Heart left ventricle (tissue), 16 donors: ENCODE measurements around the gene ALOX5AP. TPM values are rescaled to one million over a fixed set of nuclear protein-coding genes. Genes with fewer than 3 reads are reported as not detected.

Experiments
- ATAC-seq, 4 donors: fragments of 200-7000 bp; cut with Tn5 transposase; one replicate each; pipeline ENCODE4 v1.9.1; 2020 to 2022; ENCODE audit warnings: moderate library complexity in 4 of 4, mild to moderate bottlenecking in 3 of 4, moderate number of reproducible peaks in 1 of 4
- DNase-seq, 5 donors: peaks; one replicate each; pipeline ENCODE4 v3.0.0-alpha.2; 2020
- H3K27ac ChIP-seq, 12 donors: fragments of 200-600 bp; sonication (generic) in 4 of 12; one replicate each; pipeline versions ENCODE4 v1.5.0 to v1.8.0; 2016 to 2022; ENCODE audit warnings: mild to moderate bottlenecking in 2 of 12
- H3K27me3 ChIP-seq, 9 donors: fragments of 200-600 bp; sonication (generic) in 2 of 9; one replicate each; pipeline versions ENCODE4 v1.5.1 to v1.8.0; 2016 to 2022; ENCODE audit warnings: mild to moderate bottlenecking in 3 of 9
- H3K36me3 ChIP-seq, 9 donors: fragments of 200-600 bp; sonication (generic) in 2 of 9; one replicate each; pipeline versions ENCODE4 v1.5.0 to v1.8.0; 2018 to 2022; ENCODE audit warnings: mild to moderate bottlenecking in 2 of 9
- H3K4me1 ChIP-seq, 12 donors: fragments of 200-600 bp; sonication (generic) in 4 of 12; one replicate each; pipeline versions ENCODE4 v1.5.0 to v1.8.0; 2016 to 2022; ENCODE audit warnings: mild to moderate bottlenecking in 3 of 12
- H3K4me3 ChIP-seq, 12 donors: fragments of 200-600 bp; sonication (generic) in 4 of 12; one replicate each; pipeline versions ENCODE4 v1.5.0 to v1.8.0; 2017 to 2022; ENCODE audit warnings: mild to moderate bottlenecking in 9 of 12, moderate library complexity in 4 of 12
- H3K9me3 ChIP-seq, 12 donors: fragments of 200-600 bp; sonication (generic) in 4 of 12; one replicate each; pipeline versions ENCODE4 v1.5.0 to v1.8.0; 2016 to 2022; ENCODE audit warnings: mild to moderate bottlenecking in 1 of 12
- POLR2A ChIP-seq, 2 donors: fragments of 450-650 bp; IDR thresholded peaks; one replicate each; pipeline ENCODE4 v1.6.1; 2017; ENCODE audit warnings: antibody characterized with exemption in 2 of 2, mild to moderate bottlenecking in 2 of 2, moderate library complexity in 2 of 2
- WGBS, 4 donors: extraction: QIAGEN DNeasy Blood & Tissue Kit in 2 of 4; methylation state at CpG; one replicate each; pipeline versions ENCODE4 v1.1.5 to v1.1.7; 2013 to 2018; 5-methylcytosine and 5-hydroxymethylcytosine counted together
- intact Hi-C, 10 donors: fragments of 100-400 bp; cut with DNase I; formaldehyde crosslinking; loops; one replicate each; pipeline versions ENCODE4 v1.11.1 to v1.14.2; 2022
- polyA plus RNA-seq, 2 donors: library from polyadenylated mRNA; stranded (reverse); fragments of 200-250 nt; gene quantifications; one replicate each; pipeline ENCODE4 v1.2.3, GENCODE V29; 2013
- total RNA-seq, 9 donors: library from RNA; depleted of rRNA in 2 of 9; stranded (reverse); fragments of >200 nt in 2 of 9; fragmentation: NEBNext Ultra II Directional in 3 of 9; extraction: Animal tissue kit (Norgen Biotek cat#: 25700) in 3 of 9; gene quantifications; one replicate each; pipeline versions ENCODE4 v1.1.0 to v1.2.4, GENCODE V29; 2016 to 2023
- TF ChIP-seq, protein P1 (sequence below), 12 donors: fragments of 200-600 bp; sonication (generic) in 4 of 12; IDR thresholded peaks; one replicate each; pipeline versions ENCODE4 v1.5.0 to v1.8.0; 2018 to 2022; ENCODE audit warnings: antibody characterized with exemption in 12 of 12, mild to moderate bottlenecking in 5 of 12
- donor health status: ischemic (EF 13 %, LVEDD 7.1; RV severe dilation, severe dysfunction).
- donor health status: healthy with polysubstance abuse.
- donor health status: DM: no; HTN: yes; CAD: no.
- donor health status: DM: no; HTN: no; CAD: no.
- donor health status: ischemic (EF 25% LVEDD 6.9; RV normal size, moderate dysfunction).
- donor health status: ischemic (EF 25% LVEDD 5.7; RV mildly dilated, moderate dysfunction).
- donor health status: healthy.
- donor health status: DM: yes; HTN: yes; CAD: no.
- donor health status: ischemic (EF 35%, LVEDD 5.7; RV mildly dilated, moderate dysfunction).
- donor health status: nonischemic (EF 11% LVEDD 7.7; RV severe dilation, severe dysfunction).
- donor health status: DM: yes; HTN: yes; CAD: no.
- donor health status: PGD.
- donor health status: ischemic (EF 29% LVEDD 5.4; RV normal size, mild dysfunction).
- donor health status: nonischemic (EF 23%, LVEDD 6.1; RV moderate dilation, normal function).

ALOX5AP gene
- total and polyA plus RNA-seq, 11 donors: 0.88 to 24.3 (median 8.8) TPM

DNA sequence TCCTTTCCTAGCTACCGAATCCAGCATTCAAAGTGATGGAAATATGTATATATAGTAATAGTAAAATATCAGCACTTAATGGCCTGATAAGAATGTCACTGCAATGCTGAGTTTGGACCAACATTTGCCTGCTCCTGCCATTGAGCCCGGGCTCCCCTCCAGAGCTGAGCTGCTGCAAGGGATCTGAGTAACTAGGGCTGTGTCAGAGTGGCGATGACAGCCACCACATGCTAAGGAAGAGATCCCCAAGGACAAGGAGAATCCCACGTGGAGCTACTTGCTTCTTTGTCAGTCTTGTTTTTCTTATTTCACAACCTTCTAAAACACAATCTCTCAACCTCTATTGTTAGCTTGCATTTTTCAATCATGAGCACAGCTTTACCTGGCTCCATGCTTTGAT is 19.5 kb upstream of the ALOX5AP start:
- TF ChIP-seq, protein P1, sequence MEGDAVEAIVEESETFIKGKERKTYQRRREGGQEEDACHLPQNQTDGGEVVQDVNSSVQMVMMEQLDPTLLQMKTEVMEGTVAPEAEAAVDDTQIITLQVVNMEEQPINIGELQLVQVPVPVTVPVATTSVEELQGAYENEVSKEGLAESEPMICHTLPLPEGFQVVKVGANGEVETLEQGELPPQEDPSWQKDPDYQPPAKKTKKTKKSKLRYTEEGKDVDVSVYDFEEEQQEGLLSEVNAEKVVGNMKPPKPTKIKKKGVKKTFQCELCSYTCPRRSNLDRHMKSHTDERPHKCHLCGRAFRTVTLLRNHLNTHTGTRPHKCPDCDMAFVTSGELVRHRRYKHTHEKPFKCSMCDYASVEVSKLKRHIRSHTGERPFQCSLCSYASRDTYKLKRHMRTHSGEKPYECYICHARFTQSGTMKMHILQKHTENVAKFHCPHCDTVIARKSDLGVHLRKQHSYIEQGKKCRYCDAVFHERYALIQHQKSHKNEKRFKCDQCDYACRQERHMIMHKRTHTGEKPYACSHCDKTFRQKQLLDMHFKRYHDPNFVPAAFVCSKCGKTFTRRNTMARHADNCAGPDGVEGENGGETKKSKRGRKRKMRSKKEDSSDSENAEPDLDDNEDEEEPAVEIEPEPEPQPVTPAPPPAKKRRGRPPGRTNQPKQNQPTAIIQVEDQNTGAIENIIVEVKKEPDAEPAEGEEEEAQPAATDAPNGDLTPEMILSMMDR (IDR thresholded peaks at IDR 0.05): no peak
- no peak for TF ChIP-seq POLR2A (IDR thresholded peaks at IDR 0.05)
- H3K36me3 ChIP-seq: no peaks in the 10 kb centered on the region
- no peaks in the 10 kb centered on the region for H3K9me3 ChIP-seq
- H3K4me1 ChIP-seq: peaks cover 0 to 69% (median 8%) of the 10 kb centered on the region in 12 donors
- no peak overlapping the region for H3K4me3 ChIP-seq
- H3K27ac ChIP-seq: no peak overlapping the region
- DNase-seq (peak; percentile 38 to 83 (median 70)), ATAC-seq (peak in 3 of 4 donors; percentile 75 to 80 (median 78))
- 32 to 41% (median 37%) methylated on average over 4 of the region's 4 CpGs for WGBS, 4 donors
- peaks cover 0 to 3% (median 0%) of the 10 kb centered on the region in 9 donors for H3K27me3 ChIP-seq
- intact Hi-C loops: no loop called here

DNA sequence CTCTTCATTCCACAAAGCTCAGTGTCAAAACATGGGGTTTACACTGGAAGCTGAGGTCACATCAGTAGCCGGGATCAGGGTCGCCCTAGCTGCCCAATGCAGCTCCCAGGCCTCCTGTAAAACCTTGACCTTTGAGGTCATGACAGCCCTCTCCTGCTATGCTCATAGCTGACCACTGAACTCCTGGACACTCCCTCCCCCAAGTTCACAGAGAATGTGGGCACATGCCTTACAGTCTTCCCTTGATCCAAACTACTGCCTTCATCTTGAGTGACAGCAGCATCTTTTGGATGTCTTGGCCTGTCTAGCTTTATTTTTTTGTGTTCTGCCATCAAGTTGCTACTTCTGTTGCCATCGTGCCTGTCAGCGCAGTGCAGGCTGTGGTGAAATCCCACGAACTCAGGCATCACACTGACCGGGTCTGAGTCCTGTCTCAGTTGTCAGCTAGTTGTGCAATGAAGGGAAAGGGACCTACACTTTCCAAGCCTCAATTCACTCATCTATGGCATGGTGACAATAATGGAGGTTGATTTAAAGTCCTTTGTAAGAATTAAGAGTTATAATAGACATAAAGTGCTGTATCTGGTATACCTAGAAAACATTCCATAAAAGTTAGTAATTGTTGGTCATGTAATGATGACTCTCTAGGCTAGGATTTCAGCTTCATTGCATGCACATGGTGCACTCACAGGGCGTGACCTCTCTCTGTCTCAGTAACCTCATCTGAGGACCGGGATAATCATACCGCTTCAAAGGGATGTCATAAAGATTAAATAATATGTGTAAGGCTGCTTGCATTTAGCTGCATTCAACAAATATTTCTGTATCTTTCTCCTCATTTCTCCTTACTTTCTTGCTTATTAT is 16.4 kb upstream of the ALOX5AP start:
- no peak overlapping the region for H3K4me3 ChIP-seq
- TF ChIP-seq, protein P1 (IDR thresholded peaks at IDR 0.05): no peak
- no peak for TF ChIP-seq POLR2A (IDR thresholded peaks at IDR 0.05)
- intact Hi-C loops: no loop called here

DNA sequence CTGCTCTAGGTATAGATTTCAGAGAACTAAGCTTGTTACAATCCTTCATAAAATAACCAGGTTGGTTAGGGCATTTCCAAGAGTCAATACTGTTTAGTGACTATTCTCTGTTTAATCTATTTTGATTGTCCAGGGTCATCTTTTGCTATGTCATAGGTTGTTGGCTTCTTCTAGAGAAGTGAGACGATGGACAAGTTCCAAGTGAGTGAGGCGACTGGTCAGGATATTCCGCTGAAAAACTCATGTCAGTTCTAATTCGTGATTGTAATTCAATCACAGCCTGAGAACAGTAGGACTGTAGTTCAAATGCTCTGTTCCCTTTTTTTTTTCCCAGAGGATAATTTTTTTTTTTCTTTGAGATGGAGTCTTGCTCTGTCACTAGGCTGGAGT is 15.8 kb upstream of the ALOX5AP start:
- DNase-seq: no peak
- Histone ChIP-seq H3K4me3 (no peak overlapping the region), H3K27ac (no peak overlapping the region), H3K36me3 (no peaks in the 10 kb centered on the region), H3K27me3 (peaks cover 0 to 3% (median 0%) of the 10 kb centered on the region in 9 donors), H3K9me3 (no peaks in the 10 kb centered on the region), H3K4me1 (peaks cover 0 to 57% (median 8%) of the 10 kb centered on the region in 12 donors)
- whole genome bisulfite sequencing, 4 donors: 67 to 80% (median 74%) methylated on average over 4 of the region's 4 CpGs
- intact Hi-C loops: no loop called here
- ATAC-seq: no peak
- no peak for TF ChIP-seq POLR2A (IDR thresholded peaks at IDR 0.05)
- TF ChIP-seq, protein P1 (IDR thresholded peaks at IDR 0.05): no peak

More for the DNA sequence above, 16.4 kb upstream of the ALOX5AP start:
- 90 to 99% (median 93%) methylated on average over 9 of the region's 9 CpGs for WGBS, 4 donors
- no peak overlapping the region for H3K27ac ChIP-seq
- H3K36me3 ChIP-seq: no peaks in the 10 kb centered on the region
- H3K27me3 ChIP-seq: peaks cover 0 to 3% (median 0%) of the 10 kb centered on the region in 9 donors
- no peaks in the 10 kb centered on the region for H3K9me3 ChIP-seq
- no peak for ATAC-seq
- H3K4me1 ChIP-seq: peaks cover 0 to 60% (median 8%) of the 10 kb centered on the region in 12 donors
- DNase-seq: no peak

DNA sequence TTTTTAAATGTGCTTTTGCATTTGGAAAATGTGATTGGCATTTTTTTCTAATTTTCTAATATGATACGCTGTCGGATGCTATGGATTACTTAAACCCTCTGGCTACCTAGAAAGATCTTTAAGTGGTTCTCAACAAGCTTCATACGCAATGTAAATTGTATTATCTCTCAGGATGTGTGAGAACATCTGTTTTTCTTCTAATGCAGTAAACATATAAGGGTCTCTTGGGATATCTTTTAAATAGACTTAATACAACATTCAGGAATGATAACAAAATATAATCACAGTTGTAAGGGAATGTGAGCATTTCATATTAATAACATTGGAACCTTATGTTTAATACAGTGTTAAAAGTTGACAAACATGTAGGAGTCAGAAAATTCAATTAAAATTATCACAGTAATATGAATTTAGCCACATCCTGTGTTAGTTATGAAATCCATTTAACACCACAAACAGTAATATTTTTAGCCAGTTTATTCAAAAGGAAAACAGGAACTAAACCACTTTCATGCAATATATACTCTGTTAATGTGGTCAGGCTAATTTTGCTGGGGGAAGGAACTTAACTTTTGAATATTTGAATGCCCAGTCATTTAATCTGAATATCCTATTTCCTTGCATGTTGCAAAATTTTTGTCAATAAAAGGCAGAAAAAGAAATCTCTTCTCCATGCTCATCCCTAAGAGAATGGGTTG is 15.0 kb upstream of the ALOX5AP start:
- no peak for DNase-seq
- Histone ChIP-seq H3K27me3 (peaks cover 0 to 3% (median 0%) of the 10 kb centered on the region in 9 donors), H3K36me3 (no peaks in the 10 kb centered on the region), H3K27ac (no peak overlapping the region), H3K4me1 (peaks cover 0 to 49% (median 7%) of the 10 kb centered on the region in 12 donors), H3K9me3 (no peaks in the 10 kb centered on the region), H3K4me3 (no peak overlapping the region)
- no peak for TF ChIP-seq POLR2A (IDR thresholded peaks at IDR 0.05)
- TF ChIP-seq, protein P1 (IDR thresholded peaks at IDR 0.05): no peak
- 46 to 80% (median 64%) methylated on average over 3 of the region's 3 CpGs for WGBS, 4 donors
- intact Hi-C loops: loop anchor here in 1 of 10 donors (5.0 kb wide), 1 partner anchor 43 kb away; no protein-coding TSS in a partner anchor
- no peak for ATAC-seq
